Nephron (organoid): ENCODE results near the gene RHOV.

Source experiments
- H3K27ac Mint-ChIP-seq, 3 experiments: 2 replicates each; pipeline ENCODE4 v1.8.0; 2020; ENCODE audit warnings: mixed read lengths in 3 of 3, mild to moderate bottlenecking in 2 of 3, moderate library complexity in 1 of 3
- H3K27me3 Mint-ChIP-seq: 2 replicates; pipeline ENCODE4 v1.8.0; 2021; ENCODE audit warnings: low read depth, mild to moderate bottlenecking, moderate library complexity, mixed read lengths
- H3K36me3 Mint-ChIP-seq: 2 replicates; pipeline ENCODE4 v1.8.0; 2020; ENCODE audit warnings: low read depth, mixed read lengths
- H3K4me1 Mint-ChIP-seq: 2 replicates; pipeline ENCODE4 v1.8.0; 2020; ENCODE audit warnings: mixed read lengths
- H3K4me3 Mint-ChIP-seq, 3 experiments: 2 replicates each; pipeline ENCODE4 v1.8.0; 2020; ENCODE audit warnings: mild to moderate bottlenecking in 3 of 3, mixed read lengths in 3 of 3, moderate library complexity in 2 of 3
- H3K9me3 Mint-ChIP-seq: 2 replicates; pipeline ENCODE4 v1.8.0; 2020; ENCODE audit warnings: mixed read lengths
- TF ChIP-seq, protein P1 (sequence below), 3 experiments: fragments of 200-600 bp; sonication (generic); IDR thresholded peaks; one replicate each; pipeline ENCODE4 v1.5.0; 2021; ENCODE audit warnings: antibody characterized with exemption in 3 of 3; ENCODE audit not compliant: unreplicated experiment in 3 of 3

The RHOV gene

DNA sequence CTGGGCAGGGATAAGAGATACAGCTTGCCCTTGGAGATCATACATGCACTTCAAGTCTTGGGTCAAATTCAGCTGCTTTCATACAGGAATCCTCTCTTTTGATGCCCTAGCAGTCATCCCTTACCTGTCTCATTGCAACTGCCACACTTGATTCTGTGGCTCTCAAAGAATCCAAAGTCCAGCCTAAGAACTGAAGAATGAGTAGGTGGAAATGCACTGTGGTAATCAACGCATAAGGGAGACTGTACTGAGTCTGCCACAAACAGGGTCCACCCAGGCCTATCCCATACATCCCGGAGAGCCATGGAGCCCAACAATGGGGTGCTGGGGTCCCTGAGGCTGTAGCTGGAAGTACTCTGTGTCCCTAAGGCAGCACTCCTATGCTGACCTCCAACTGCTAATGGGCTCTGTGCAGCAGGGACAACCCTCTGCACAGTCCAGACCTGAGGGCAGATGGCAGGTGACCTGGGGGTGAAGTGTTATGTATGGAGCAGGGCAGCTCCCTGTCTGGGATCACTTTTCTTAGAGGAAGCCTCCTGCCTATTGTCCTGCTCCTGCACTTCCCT is 18.5 kb upstream of the RHOV start:
- H3K27ac Mint-ChIP-seq = no peak overlapping the region
- H3K36me3 Mint-ChIP-seq = peaks cover 13% of the 10 kb centered on the region
- TF ChIP-seq, protein P1, sequence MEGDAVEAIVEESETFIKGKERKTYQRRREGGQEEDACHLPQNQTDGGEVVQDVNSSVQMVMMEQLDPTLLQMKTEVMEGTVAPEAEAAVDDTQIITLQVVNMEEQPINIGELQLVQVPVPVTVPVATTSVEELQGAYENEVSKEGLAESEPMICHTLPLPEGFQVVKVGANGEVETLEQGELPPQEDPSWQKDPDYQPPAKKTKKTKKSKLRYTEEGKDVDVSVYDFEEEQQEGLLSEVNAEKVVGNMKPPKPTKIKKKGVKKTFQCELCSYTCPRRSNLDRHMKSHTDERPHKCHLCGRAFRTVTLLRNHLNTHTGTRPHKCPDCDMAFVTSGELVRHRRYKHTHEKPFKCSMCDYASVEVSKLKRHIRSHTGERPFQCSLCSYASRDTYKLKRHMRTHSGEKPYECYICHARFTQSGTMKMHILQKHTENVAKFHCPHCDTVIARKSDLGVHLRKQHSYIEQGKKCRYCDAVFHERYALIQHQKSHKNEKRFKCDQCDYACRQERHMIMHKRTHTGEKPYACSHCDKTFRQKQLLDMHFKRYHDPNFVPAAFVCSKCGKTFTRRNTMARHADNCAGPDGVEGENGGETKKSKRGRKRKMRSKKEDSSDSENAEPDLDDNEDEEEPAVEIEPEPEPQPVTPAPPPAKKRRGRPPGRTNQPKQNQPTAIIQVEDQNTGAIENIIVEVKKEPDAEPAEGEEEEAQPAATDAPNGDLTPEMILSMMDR (IDR thresholded peaks at IDR 0.05; ENCODE audit: unreplicated experiment in 3 of 3) = no peak
- H3K9me3 Mint-ChIP-seq = no peaks in the 10 kb centered on the region
- H3K4me3 Mint-ChIP-seq = peak overlapping the region; percentile 61 to 83 (median 78)
- H3K4me1 Mint-ChIP-seq = peaks cover 19% of the 10 kb centered on the region
- peaks cover 18% of the 10 kb centered on the region for H3K27me3 Mint-ChIP-seq

DNA sequence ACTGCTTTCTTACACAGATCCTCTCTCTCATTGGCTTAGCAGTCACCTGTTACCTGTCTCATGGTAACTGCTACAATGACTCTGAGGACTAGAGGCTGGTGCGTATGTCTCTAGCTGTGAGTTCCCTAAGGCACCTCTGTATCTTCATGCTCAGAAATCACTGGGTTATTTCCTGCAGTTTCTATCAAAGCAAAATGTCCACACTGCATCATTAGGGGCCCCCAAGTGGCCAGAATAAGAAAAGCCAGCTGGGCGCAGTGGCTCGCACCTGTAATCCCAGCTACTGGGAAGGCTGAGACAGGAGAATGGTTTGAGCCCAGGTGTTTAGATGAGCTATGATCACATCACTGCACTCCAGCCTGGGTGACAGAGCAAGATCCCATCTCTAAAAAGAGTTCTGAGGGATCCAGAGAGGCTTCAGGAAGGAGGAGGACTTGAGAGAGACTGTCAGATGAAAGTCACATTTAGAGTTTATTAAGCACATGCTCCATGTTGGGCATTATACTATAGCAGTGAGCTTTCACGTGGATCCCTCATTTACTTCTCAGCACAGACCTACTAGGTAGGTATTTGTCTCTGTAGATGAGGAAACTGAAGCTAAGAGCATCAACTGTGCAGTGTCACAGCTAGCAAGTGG is 17.9 kb upstream of the RHOV start:
- no peaks in the 10 kb centered on the region for H3K9me3 Mint-ChIP-seq
- H3K27me3 Mint-ChIP-seq = peaks cover 18% of the 10 kb centered on the region
- peaks cover 7% of the 10 kb centered on the region for H3K36me3 Mint-ChIP-seq
- H3K27ac Mint-ChIP-seq = peak overlapping the region in 1 of 3 experiments; percentile 11
- TF ChIP-seq, protein P1 (IDR thresholded peaks at IDR 0.05; ENCODE audit: unreplicated experiment in 3 of 3) = peak; percentile 73 to 83 (median 75)
- H3K4me1 Mint-ChIP-seq = peaks cover 19% of the 10 kb centered on the region
- peak overlapping the region; percentile 68 to 83 (median 78) for H3K4me3 Mint-ChIP-seq

DNA sequence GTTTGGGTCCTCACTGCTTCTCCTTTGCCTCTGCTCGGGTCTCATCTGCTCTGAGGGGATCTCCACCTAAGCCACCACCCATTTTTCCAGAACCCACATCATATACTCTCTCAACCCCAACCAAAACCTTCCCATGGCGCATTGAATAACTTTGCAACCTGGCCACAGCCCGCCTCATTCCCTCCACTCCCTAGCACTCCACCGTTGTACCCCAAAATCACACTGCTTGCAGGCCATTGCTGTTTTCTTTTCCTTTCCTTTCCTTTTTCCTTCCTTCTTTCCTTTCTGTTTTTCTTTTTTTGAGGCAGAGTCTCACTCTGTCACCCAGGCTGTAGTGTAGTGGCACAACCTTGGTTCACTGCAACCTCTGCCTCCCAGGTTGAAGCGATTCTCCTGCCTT is 17.1 kb upstream of the RHOV start:
- TF ChIP-seq, protein P1 (IDR thresholded peaks at IDR 0.05; ENCODE audit: unreplicated experiment in 3 of 3) = no peak
- no peaks in the 10 kb centered on the region for H3K9me3 Mint-ChIP-seq
- H3K4me3 Mint-ChIP-seq = no peak overlapping the region
- peak overlapping the region in 1 of 3 experiments; percentile 34 for H3K27ac Mint-ChIP-seq
- peaks cover 18% of the 10 kb centered on the region for H3K27me3 Mint-ChIP-seq
- peaks cover 7% of the 10 kb centered on the region for H3K36me3 Mint-ChIP-seq
- peaks cover 19% of the 10 kb centered on the region for H3K4me1 Mint-ChIP-seq

DNA sequence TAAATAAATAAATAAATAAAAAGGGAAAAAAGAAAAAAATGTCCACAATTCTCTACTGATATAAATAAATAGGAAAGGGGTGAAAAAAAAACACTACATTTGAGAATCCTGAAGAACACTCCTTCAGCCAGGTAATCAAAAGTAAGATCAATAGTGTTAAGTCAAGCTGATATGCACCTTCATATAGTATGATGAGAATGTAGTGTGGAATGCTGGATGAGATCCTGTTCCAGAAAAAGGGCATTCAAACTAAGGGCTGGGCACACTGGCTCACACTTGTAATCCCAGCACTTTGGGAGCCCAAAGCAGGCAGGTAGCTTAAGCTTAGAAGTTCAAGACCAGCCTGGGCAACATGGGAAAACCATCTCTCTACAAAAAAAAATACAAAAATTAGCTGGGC is 15.1 kb upstream of the RHOV start:
- TF ChIP-seq, protein P1 (IDR thresholded peaks at IDR 0.05; ENCODE audit: unreplicated experiment in 3 of 3) = no peak
- Mint-ChIP-seq H3K4me3 (no peak overlapping the region), H3K9me3 (no peaks in the 10 kb centered on the region), H3K36me3 (no peaks in the 10 kb centered on the region), H3K4me1 (peaks cover 7% of the 10 kb centered on the region), H3K27me3 (peaks cover 18% of the 10 kb centered on the region), H3K27ac (no peak overlapping the region)

DNA sequence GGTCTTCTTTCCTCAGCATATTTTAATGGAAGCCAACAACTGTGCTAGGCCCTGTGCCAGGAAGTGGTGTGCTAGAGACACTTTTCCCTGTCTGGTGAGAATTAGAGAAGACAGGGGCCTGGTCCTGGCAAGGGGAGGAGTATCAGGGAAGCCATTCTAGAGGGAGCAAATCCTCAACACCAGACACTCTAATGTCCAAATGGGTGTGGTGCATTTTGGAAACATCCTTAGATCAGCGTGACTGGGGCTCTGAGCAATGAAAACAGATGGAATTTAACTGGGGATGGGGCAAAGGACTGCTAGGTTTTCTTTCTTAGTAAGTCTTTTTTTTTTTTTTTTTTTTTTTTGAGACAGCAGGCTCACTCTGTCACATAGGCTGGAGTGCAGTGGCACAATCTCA is 12.6 kb upstream of the RHOV start:
- Mint-ChIP-seq H3K27me3 (peaks cover under 1% of the 10 kb centered on the region), H3K9me3 (no peaks in the 10 kb centered on the region), H3K36me3 (no peaks in the 10 kb centered on the region), H3K27ac (no peak overlapping the region), H3K4me1 (no peaks in the 10 kb centered on the region), H3K4me3 (no peak overlapping the region)
- TF ChIP-seq, protein P1 (IDR thresholded peaks at IDR 0.05; ENCODE audit: unreplicated experiment in 3 of 3) = no peak

DNA sequence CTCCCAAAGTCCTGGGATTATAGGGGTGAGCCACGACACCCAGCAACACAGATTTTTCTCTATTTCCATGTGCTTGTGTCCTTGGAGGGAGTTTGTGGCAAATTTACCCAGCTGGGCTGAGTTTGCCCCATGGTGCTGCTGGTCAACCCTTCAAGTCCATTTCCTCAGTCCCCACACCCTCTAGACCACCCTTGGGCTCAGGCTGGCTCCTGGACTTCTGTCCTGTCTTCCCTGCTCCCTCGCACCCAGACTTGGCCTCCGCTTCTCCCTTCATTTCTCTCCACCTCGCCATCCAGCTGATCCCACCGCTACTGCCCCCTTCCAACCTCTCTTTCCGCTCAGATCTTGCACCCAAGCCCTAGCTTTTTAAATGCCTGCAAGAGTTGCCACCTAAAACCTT is 7.3 kb upstream of the RHOV start:
- Mint-ChIP-seq H3K36me3 (no peaks in the 10 kb centered on the region), H3K27ac (no peak overlapping the region), H3K4me1 (no peaks in the 10 kb centered on the region), H3K27me3 (peaks cover 10% of the 10 kb centered on the region), H3K4me3 (no peak overlapping the region), H3K9me3 (no peaks in the 10 kb centered on the region)
- TF ChIP-seq, protein P1 (IDR thresholded peaks at IDR 0.05; ENCODE audit: unreplicated experiment in 3 of 3) = no peak
